Bronchial epithelial cell (primary cell): ENCODE data around the gene CCDC74A. TPM values are rescaled to one million over a fixed set of nuclear protein-coding genes. Genes with fewer than 3 reads are reported as not detected.
"Not testable (repeated sequence)": the region's sequence is repeated elsewhere in the genome, so short reads cannot be mapped to it uniquely, and the experiment has no call there.

Source experiments
- DNase-seq: peaks from one replicate; pipeline ENCODE4 v3.0.0-alpha.2; 2010; ENCODE audit warnings: low read depth
- FAIRE-seq: peaks from 2 replicates; lab custom pipeline; 2011; peaks lifted over from hg19 to GRCh38; lab: Jason Lieb, UNC
- H3K27me3 ChIP-seq: 2 replicates; pipeline ENCODE4 v1.5.1; 2011; ENCODE audit warnings: low read length; ENCODE audit not compliant: control insufficient read depth, insufficient read depth
- H3K36me3 ChIP-seq: 2 replicates; pipeline ENCODE4 v1.5.1; 2011; ENCODE audit warnings: low read length; ENCODE audit not compliant: control insufficient read depth, insufficient read depth
- H3K4me3 ChIP-seq: 2 replicates; pipeline ENCODE4 v1.5.1; 2011; ENCODE audit warnings: mild to moderate bottlenecking, low read depth, low read length, control low read depth
- total RNA-seq: library from RNA; depleted of rRNA; stranded (reverse); fragments of >200 nt; gene quantifications from 2 replicates; pipeline ENCODE4 v1.2.1, GENCODE V29; 2014
- TF ChIP-seq, protein P1 (sequence below): IDR thresholded peaks from 2 replicates; pipeline ENCODE4 v1.5.1; 2011; ENCODE audit warnings: mild to moderate bottlenecking, moderate library complexity, low read length, control low read depth, inconsistent platforms; ENCODE audit not compliant: insufficient read depth, severe bottlenecking

CCDC74A gene
- total RNA-seq, 1 donor from 2014 or later = 3.2 TPM

DNA sequence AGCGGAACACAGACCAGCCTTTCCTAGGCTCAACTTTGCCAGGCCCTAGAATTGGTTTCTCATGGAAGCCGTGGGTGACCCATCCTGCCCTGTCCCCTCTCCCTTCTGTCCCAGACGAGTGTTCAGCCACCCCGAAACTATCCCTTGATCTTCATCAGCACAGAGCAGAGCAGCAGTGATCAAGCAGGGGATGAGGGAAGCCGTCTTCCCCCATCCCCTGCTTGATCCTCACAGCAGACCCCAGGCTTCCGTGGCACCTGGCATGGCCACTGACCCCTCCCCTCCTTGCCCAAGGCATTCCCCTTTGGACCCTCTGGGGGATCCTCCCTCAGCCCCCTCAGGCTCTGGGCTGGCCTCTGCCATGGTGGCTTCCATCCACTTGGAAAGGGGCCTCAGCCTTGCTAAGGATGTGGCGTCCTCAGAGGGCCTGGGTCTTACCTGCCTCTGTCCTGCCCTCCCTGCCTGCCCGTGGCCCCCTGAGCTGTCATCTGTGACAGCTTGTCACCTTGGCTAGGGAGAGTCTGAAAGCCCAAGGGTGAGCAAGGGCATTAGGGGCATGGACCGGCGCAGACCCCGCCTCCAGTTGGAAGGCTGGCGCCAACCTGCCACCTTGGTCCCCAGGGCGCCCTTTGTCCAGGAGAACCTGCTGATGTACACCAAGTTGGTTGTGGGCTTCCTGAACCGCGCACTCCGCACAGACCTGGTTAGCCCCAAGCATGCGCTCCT lies 10.4 kb upstream of the CCDC74A start:
- Histone ChIP-seq H3K36me3 (peaks cover 8% of the 10 kb centered on the region), H3K4me3 (no peak overlapping the region), H3K27me3 (no peaks in the 10 kb centered on the region)
- DNase-seq (no peak), FAIRE-seq (no peak)
- TF ChIP-seq, protein P1, sequence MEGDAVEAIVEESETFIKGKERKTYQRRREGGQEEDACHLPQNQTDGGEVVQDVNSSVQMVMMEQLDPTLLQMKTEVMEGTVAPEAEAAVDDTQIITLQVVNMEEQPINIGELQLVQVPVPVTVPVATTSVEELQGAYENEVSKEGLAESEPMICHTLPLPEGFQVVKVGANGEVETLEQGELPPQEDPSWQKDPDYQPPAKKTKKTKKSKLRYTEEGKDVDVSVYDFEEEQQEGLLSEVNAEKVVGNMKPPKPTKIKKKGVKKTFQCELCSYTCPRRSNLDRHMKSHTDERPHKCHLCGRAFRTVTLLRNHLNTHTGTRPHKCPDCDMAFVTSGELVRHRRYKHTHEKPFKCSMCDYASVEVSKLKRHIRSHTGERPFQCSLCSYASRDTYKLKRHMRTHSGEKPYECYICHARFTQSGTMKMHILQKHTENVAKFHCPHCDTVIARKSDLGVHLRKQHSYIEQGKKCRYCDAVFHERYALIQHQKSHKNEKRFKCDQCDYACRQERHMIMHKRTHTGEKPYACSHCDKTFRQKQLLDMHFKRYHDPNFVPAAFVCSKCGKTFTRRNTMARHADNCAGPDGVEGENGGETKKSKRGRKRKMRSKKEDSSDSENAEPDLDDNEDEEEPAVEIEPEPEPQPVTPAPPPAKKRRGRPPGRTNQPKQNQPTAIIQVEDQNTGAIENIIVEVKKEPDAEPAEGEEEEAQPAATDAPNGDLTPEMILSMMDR = no peak

GRCh38 chr2:131517856-131518255 lies 9.8 kb upstream of the CCDC74A start:
- H3K27me3 ChIP-seq, DNase-seq, H3K36me3 ChIP-seq, H3K4me3 ChIP-seq: not testable (repeated sequence)
- FAIRE-seq = peak; percentile 43

GRCh38 chr2:131518531-131518930 lies 9.2 kb upstream of the CCDC74A start:
- FAIRE-seq = peak; percentile 36
- H3K36me3 ChIP-seq, H3K4me3 ChIP-seq, H3K27me3 ChIP-seq, DNase-seq: not testable (repeated sequence)

DNA sequence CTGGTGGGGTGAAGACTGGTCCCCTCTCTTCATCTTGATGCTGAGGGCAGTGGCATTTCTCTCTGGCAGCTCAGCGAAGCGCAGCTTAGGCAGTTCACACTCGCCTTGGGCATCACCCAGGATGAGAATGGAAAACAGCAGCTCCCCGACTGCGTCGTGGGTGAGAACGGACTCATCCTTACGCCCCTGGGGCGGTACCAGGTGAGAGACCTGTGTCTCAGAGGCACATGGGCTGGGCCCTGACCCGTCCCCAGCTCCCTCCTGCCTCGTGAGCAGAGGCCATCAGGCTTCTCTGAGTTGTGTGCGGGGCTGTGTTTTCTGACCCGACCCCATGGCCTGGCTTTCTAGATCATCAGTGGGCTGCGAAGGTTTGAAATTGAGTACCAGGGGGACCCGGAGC lies 8.2 kb upstream of the CCDC74A start:
- Histone ChIP-seq H3K4me3 (no peak overlapping the region), H3K27me3 (no peaks in the 10 kb centered on the region), H3K36me3 (peaks cover 7% of the 10 kb centered on the region)
- TF ChIP-seq, protein P1 = no peak
- FAIRE-seq = no peak
- DNase-seq = no peak

DNA sequence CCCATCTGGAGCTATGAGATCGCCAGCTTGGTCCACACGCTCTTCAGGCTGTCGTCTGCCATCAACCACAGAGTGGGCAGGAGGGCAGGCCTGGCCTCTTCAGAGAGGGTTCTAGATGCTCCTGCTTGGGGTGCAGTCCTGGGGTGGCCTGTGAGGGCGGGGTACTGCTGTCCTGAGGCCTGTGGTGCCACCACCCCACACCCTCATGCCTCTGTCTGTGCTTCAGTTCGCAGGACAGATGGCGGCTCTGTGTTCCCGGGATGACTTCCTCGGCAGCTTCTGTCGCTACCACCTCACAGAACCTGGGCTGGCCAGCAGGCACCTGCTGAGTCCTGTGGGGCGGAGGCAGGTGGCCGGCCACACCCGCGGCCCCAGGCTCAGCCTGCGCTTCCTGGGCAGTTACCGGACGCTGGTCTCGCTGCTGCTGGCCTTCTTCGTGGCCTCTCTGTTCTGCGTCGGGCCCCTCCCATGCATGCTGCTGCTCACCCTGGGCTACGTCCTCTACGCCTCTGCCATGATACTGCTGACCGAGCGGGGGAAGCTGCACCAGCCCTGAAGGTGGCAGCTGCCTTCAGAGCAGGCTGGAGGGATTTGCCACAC lies 7.7 kb upstream of the CCDC74A start:
- not testable (repeated sequence) for H3K36me3 ChIP-seq, H3K4me3 ChIP-seq, H3K27me3 ChIP-seq, DNase-seq
- FAIRE-seq = peak; percentile 89

DNA sequence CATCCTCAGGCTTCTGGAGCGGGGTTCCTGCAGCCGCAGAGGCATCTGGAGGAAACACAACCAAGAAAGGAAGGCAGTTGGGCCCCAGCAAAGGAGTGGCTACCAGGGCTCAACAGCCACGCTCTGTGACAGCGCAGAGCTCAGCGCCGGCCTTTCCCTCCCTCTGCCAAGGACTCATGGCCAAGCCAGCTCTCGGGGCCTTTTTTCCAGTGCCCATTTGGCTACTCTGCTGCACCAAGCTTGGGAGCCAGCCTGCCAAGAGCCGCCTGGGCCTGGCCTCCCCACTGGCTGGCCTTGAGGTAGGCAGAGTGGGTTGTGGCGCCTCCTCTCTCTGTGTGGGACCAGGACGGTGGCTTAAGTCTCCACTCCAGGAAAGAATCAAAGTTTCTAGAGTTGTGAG lies 7.2 kb upstream of the CCDC74A start:
- DNase-seq = no peak
- Histone ChIP-seq H3K27me3 (no peaks in the 10 kb centered on the region), H3K4me3 (no peak overlapping the region), H3K36me3 (peaks cover 6% of the 10 kb centered on the region)
- TF ChIP-seq, protein P1 = no peak
- no peak for FAIRE-seq

- not testable (repeated sequence) for H3K4me3 ChIP-seq, H3K27me3 ChIP-seq, FAIRE-seq, H3K36me3 ChIP-seq, DNase-seq
Measured at GRCh38 chr2:131521524-131521923, 6.2 kb upstream of the CCDC74A start.
